Nephron (organoid): ENCODE results near the gene TPSD1.

Experiments
- H3K27ac Mint-ChIP-seq, 3 experiments: 2 replicates each; pipeline ENCODE4 v1.8.0; 2020; ENCODE audit warnings: mixed read lengths in 3 of 3, mild to moderate bottlenecking in 2 of 3, moderate library complexity in 1 of 3
- H3K27me3 Mint-ChIP-seq: 2 replicates; pipeline ENCODE4 v1.8.0; 2021; ENCODE audit warnings: low read depth, mild to moderate bottlenecking, moderate library complexity, mixed read lengths
- H3K36me3 Mint-ChIP-seq: 2 replicates; pipeline ENCODE4 v1.8.0; 2020; ENCODE audit warnings: low read depth, mixed read lengths
- H3K4me1 Mint-ChIP-seq: 2 replicates; pipeline ENCODE4 v1.8.0; 2020; ENCODE audit warnings: mixed read lengths
- H3K4me3 Mint-ChIP-seq, 3 experiments: 2 replicates each; pipeline ENCODE4 v1.8.0; 2020; ENCODE audit warnings: mild to moderate bottlenecking in 3 of 3, mixed read lengths in 3 of 3, moderate library complexity in 2 of 3
- H3K9me3 Mint-ChIP-seq: 2 replicates; pipeline ENCODE4 v1.8.0; 2020; ENCODE audit warnings: mixed read lengths
- CTCF ChIP-seq, 3 experiments: fragments of 200-600 bp; sonication (generic); IDR thresholded peaks; one replicate each; pipeline ENCODE4 v1.5.0; 2021; ENCODE audit warnings: antibody characterized with exemption in 3 of 3; ENCODE audit not compliant: unreplicated experiment in 3 of 3

Gene TPSD1

GRCh38 chr16:1261131-1261892, 5.4 kb downstream of the TPSD1 start:
- H3K9me3 Mint-ChIP-seq: peaks cover 3% of the 10 kb centered on the region
- H3K27ac Mint-ChIP-seq: no peak overlapping the region

GRCh38 chr16:1262210-1262845, 6.5 kb downstream of the TPSD1 start:
- TF ChIP-seq CTCF (IDR thresholded peaks at IDR 0.05; ENCODE audit: unreplicated experiment in 3 of 3): no peak
- Mint-ChIP-seq H3K4me1 (peaks cover 7% of the 10 kb centered on the region), H3K4me3 (no peak overlapping the region), H3K27ac (no peak overlapping the region), H3K9me3 (peaks cover 3% of the 10 kb centered on the region), H3K27me3 (peaks cover 43% of the 10 kb centered on the region), H3K36me3 (no peaks in the 10 kb centered on the region)

More at GRCh38 chr16:1261131-1261892, 5.4 kb downstream of the TPSD1 start:
- Mint-ChIP-seq H3K4me3 (no peak overlapping the region), H3K4me1 (peaks cover 7% of the 10 kb centered on the region), H3K27me3 (peaks cover 46% of the 10 kb centered on the region), H3K36me3 (no peaks in the 10 kb centered on the region)
- TF ChIP-seq CTCF (IDR thresholded peaks at IDR 0.05; ENCODE audit: unreplicated experiment in 3 of 3): no peak

GRCh38 chr16:1262846-1263221, 7.0 kb downstream of the TPSD1 start:
- Mint-ChIP-seq H3K4me3 (no peak overlapping the region), H3K9me3 (peaks cover 3% of the 10 kb centered on the region), H3K36me3 (no peaks in the 10 kb centered on the region), H3K4me1 (peaks cover 7% of the 10 kb centered on the region), H3K27me3 (peaks cover 41% of the 10 kb centered on the region), H3K27ac (no peak overlapping the region)
- TF ChIP-seq CTCF (IDR thresholded peaks at IDR 0.05; ENCODE audit: unreplicated experiment in 3 of 3): no peak

GRCh38 chr16:1263591-1264344, 7.9 kb downstream of the TPSD1 start:
- no peak for TF ChIP-seq CTCF (IDR thresholded peaks at IDR 0.05; ENCODE audit: unreplicated experiment in 3 of 3)
- Mint-ChIP-seq H3K36me3 (no peaks in the 10 kb centered on the region), H3K27ac (peak overlapping the region in 1 of 3 experiments; percentile 2), H3K27me3 (peaks cover 40% of the 10 kb centered on the region), H3K9me3 (peaks cover 3% of the 10 kb centered on the region), H3K4me3 (no peak overlapping the region), H3K4me1 (peaks cover 7% of the 10 kb centered on the region)

GRCh38 chr16:1264345-1265089, 8.6 kb downstream of the TPSD1 start:
- Mint-ChIP-seq H3K9me3 (peaks cover 6% of the 10 kb centered on the region), H3K27me3 (peaks cover 40% of the 10 kb centered on the region), H3K4me1 (peaks cover 7% of the 10 kb centered on the region), H3K27ac (peak overlapping the region in 1 of 3 experiments; percentile 2), H3K36me3 (no peaks in the 10 kb centered on the region), H3K4me3 (peak overlapping the region in 1 of 3 experiments; percentile 11)
- no peak for TF ChIP-seq CTCF (IDR thresholded peaks at IDR 0.05; ENCODE audit: unreplicated experiment in 3 of 3)
